Hepatocyte (in vitro differentiated cells): ENCODE data around the gene SFMBT2.

Experiments used
- EZH2 ChIP-seq: fragments of 200-600 bp; sonication (generic); IDR thresholded peaks from 2 replicates; pipeline ENCODE4 v1.6.1; 2016; ENCODE audit warnings: antibody characterized with exemption, mild to moderate bottlenecking, borderline replicate concordance
- EZH2phosphoT487 ChIP-seq: fragments of 200-600 bp; sonication (generic); IDR thresholded peaks from one replicate; pipeline ENCODE4 v1.6.1; 2018; ENCODE audit warnings: antibody characterized with exemption, mild to moderate bottlenecking, low read depth, moderate library complexity; ENCODE audit not compliant: unreplicated experiment, severe bottlenecking
- TF ChIP-seq, protein P1 (sequence below): fragments of 200-600 bp; sonication (generic); IDR thresholded peaks from 2 replicates; pipeline ENCODE4 v1.5.1; 2016; ENCODE audit warnings: antibody characterized with exemption, mild to moderate bottlenecking; ENCODE audit not compliant: poor library complexity

DNA sequence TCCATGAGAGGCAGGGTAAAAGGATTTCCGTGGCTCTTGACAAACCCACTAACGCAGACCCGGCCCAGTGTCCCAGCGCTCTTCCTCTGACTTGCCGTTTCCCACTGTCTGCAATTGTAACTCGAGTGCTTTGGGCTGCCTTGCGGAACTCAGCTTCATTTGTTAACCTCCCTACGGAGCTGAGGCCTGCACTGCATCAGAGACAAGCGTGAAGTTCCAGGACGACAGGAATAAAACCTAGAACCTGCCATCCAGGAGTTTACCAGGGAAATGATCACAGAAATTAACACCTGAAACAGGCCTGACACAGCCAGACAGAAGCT, 76.2 kb downstream of the SFMBT2 start:
- TF ChIP-seq, protein P1, sequence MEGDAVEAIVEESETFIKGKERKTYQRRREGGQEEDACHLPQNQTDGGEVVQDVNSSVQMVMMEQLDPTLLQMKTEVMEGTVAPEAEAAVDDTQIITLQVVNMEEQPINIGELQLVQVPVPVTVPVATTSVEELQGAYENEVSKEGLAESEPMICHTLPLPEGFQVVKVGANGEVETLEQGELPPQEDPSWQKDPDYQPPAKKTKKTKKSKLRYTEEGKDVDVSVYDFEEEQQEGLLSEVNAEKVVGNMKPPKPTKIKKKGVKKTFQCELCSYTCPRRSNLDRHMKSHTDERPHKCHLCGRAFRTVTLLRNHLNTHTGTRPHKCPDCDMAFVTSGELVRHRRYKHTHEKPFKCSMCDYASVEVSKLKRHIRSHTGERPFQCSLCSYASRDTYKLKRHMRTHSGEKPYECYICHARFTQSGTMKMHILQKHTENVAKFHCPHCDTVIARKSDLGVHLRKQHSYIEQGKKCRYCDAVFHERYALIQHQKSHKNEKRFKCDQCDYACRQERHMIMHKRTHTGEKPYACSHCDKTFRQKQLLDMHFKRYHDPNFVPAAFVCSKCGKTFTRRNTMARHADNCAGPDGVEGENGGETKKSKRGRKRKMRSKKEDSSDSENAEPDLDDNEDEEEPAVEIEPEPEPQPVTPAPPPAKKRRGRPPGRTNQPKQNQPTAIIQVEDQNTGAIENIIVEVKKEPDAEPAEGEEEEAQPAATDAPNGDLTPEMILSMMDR, result no peak
- no peak for TF ChIP-seq EZH2phosphoT487
- TF ChIP-seq EZH2, result no peak
